Neutrophil (primary cell): Measurements from ENCODE around the gene DNHD1.
A peak's percentile ranks its signal among the peaks of the same experiment; 100 is the strongest.

Source experiments
- H3K27ac ChIP-seq: fragments of 200-600 bp; sonication (generic); 2 replicates; pipeline ENCODE4 v1.5.1; 2016; ENCODE audit warnings: mild to moderate bottlenecking, moderate library complexity
- H3K27me3 ChIP-seq: fragments of 200-600 bp; sonication (generic); 2 replicates; pipeline ENCODE4 v1.6.0; 2016; ENCODE audit warnings: mild to moderate bottlenecking
- H3K36me3 ChIP-seq: fragments of 200-600 bp; sonication (generic); 2 replicates; pipeline ENCODE4 v1.5.1; 2017
- H3K4me1 ChIP-seq, 2 experiments: fragments of 200-600 bp in 1 of 2; sonication (generic) in 1 of 2; 1 replicate in 1 of 2; 2 replicates in 1 of 2; pipeline versions ENCODE4 v1.5.1 to v1.6.1; 2013 to 2016; ENCODE audit warnings: low read depth in 1 of 2, low read length in 1 of 2, mild to moderate bottlenecking in 1 of 2, moderate library complexity in 1 of 2; ENCODE audit not compliant: control insufficient read depth in 1 of 2, insufficient read depth in 1 of 2
- H3K4me3 ChIP-seq, 2 experiments: fragments of 200-600 bp in 1 of 2; sonication (generic) in 1 of 2; 1 replicate in 1 of 2; 2 replicates in 1 of 2; pipeline ENCODE4 v1.5.1; 2013 to 2016; ENCODE audit warnings: low read depth in 1 of 2, low read length in 1 of 2, mild to moderate bottlenecking in 1 of 2, moderate library complexity in 1 of 2
- H3K9me3 ChIP-seq: fragments of 200-600 bp; sonication (generic); 2 replicates; pipeline ENCODE4 v1.5.1; 2016
- TF ChIP-seq, protein P1 (sequence below): fragments of 200-600 bp; sonication (generic); IDR thresholded peaks from 2 replicates; pipeline ENCODE4 v1.5.1; 2016; ENCODE audit warnings: antibody characterized with exemption

DNHD1 gene

DNA sequence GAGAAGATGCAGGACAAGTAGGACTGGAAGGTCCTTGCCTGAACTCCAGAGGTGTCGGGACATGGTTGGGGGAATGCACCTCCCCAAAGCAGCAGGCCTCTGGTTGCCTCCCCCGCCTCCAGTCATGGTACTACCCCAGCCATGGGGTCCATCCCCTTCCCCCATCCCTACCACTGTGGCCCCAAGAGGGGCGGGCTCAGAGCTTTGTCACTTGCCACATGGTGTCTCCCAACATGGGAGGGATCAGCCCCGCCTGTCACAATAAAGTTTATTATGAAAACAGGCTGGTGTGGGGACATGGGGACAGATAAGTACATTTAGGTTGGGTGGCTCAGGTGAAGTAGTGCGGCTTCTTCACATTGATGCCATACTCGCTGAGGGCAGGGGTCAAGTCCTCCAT is 113.5 kb downstream of the DNHD1 start:
- Histone ChIP-seq H3K27me3 (no peaks in the 10 kb centered on the region), H3K27ac (peak overlapping the region; percentile 98), H3K4me3 (peak overlapping the region; percentile 79 to 81), H3K36me3 (peaks cover 64% of the 10 kb centered on the region), H3K4me1 (peaks cover 51 to 52% of the 10 kb centered on the region in 2 experiments), H3K9me3 (no peaks in the 10 kb centered on the region)
- TF ChIP-seq, protein P1, sequence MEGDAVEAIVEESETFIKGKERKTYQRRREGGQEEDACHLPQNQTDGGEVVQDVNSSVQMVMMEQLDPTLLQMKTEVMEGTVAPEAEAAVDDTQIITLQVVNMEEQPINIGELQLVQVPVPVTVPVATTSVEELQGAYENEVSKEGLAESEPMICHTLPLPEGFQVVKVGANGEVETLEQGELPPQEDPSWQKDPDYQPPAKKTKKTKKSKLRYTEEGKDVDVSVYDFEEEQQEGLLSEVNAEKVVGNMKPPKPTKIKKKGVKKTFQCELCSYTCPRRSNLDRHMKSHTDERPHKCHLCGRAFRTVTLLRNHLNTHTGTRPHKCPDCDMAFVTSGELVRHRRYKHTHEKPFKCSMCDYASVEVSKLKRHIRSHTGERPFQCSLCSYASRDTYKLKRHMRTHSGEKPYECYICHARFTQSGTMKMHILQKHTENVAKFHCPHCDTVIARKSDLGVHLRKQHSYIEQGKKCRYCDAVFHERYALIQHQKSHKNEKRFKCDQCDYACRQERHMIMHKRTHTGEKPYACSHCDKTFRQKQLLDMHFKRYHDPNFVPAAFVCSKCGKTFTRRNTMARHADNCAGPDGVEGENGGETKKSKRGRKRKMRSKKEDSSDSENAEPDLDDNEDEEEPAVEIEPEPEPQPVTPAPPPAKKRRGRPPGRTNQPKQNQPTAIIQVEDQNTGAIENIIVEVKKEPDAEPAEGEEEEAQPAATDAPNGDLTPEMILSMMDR, result no peak

- peaks cover 44 to 46% of the 10 kb centered on the region in 2 experiments for H3K4me1 ChIP-seq
- peak overlapping the region; percentile 79 to 81 for H3K4me3 ChIP-seq
- H3K9me3 ChIP-seq, result no peaks in the 10 kb centered on the region
- TF ChIP-seq, protein P1, result no peak
- H3K36me3 ChIP-seq, result peaks cover 69% of the 10 kb centered on the region
- H3K27ac ChIP-seq, result peak overlapping the region; percentile 98
- H3K27me3 ChIP-seq, result no peaks in the 10 kb centered on the region
These were observed 114.2 kb downstream of the DNHD1 start for GRCh38 chr11:6611092-6611962.

DNA sequence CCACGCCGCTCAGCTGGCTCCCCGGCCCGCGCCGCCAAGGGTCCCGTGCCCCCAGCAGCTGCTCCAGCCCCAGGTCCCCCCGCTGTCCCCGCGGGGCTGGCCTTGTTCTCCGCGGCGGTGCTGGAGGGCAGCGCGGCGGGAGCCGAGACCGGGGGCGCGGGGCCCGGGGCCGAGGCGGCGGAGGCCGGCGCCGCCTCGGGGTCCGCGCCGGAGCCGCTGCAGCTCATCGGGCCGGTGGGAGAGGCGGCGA is 114.8 kb downstream of the DNHD1 start:
- Histone ChIP-seq H3K27me3 (no peaks in the 10 kb centered on the region), H3K4me1 (peaks cover 44 to 46% of the 10 kb centered on the region in 2 experiments), H3K9me3 (no peaks in the 10 kb centered on the region), H3K36me3 (peaks cover 74% of the 10 kb centered on the region), H3K4me3 (peak overlapping the region; percentile 79 to 81), H3K27ac (peak overlapping the region; percentile 98)
- TF ChIP-seq, protein P1, result no peak

- Histone ChIP-seq H3K9me3 (no peaks in the 10 kb centered on the region), H3K27ac (peak within 1 kb of the TSS; percentile 98), H3K4me1 (peaks cover 44 to 46% of the 10 kb centered on the region in 2 experiments), H3K36me3 (peaks cover 72% of the 10 kb centered on the region), H3K4me3 (peak within 1 kb of the TSS; percentile 79 to 81), H3K27me3 (no peaks in the 10 kb centered on the region)
- TF ChIP-seq, protein P1, result peak; percentile 37
These were observed 115.3 kb downstream of the DNHD1 start, which contains the start of gene TAF10 for GRCh38 chr11:6612213-6613041. Gene TAF10 (minus strand): TSS chr11:6612216. CDS start chr11:6612189, 27 bp downstream.

DNA sequence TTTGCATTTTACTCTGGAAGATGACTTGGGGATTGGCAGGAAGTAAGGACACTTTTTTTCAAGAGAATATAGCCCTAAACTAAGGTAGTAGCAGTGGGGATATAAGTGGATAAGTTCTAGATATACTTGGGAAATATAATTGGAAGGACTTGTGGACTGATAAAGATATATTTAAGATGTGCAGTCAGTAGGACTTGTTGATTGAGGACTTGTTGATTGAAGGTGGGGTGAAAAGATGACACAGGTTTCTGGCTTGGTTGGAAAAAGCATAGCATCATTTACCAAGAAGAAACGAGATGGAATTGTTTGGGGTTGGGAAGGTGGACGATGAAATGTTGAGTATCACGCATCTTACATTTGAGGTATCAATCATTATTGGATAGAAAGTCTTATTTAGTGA is 116.4 kb downstream of the DNHD1 start:
- H3K4me1 ChIP-seq, result peaks cover 50 to 53% of the 10 kb centered on the region in 2 experiments
- no peaks in the 10 kb centered on the region for H3K9me3 ChIP-seq
- TF ChIP-seq, protein P1, result no peak
- H3K27ac ChIP-seq, result peak overlapping the region; percentile 98
- H3K4me3 ChIP-seq, result peak overlapping the region; percentile 79 to 81
- H3K36me3 ChIP-seq, result peaks cover 61% of the 10 kb centered on the region
- no peaks in the 10 kb centered on the region for H3K27me3 ChIP-seq
